Vagina (tissue), 2 donors: ENCODE data around the gene NPLOC4. TPM values are rescaled to one million over a fixed set of nuclear protein-coding genes. Genes with fewer than 3 reads are reported as not detected.

Experiments used
- DNase-seq, 2 donors: peaks; one replicate each; pipeline ENCODE4 v3.0.0-alpha.2; 2017; ENCODE audit errors: extremely low spot score in 2 of 2
- H3K27ac ChIP-seq: fragments of 200-600 bp; sonication (generic); one replicate; pipeline ENCODE4 v1.5.1; 2019
- H3K27me3 ChIP-seq: fragments of 200-600 bp; sonication (generic); one replicate; pipeline ENCODE4 v1.5.1; 2019
- H3K36me3 ChIP-seq, 2 donors: fragments of 200-600 bp; sonication (generic); one replicate each; pipeline ENCODE4 v1.5.1; 2017 to 2019
- H3K4me1 ChIP-seq: fragments of 200-600 bp; sonication (generic); one replicate; pipeline ENCODE4 v1.5.1; 2019
- H3K4me3 ChIP-seq, 2 donors: fragments of 200-600 bp; sonication (generic); 1 replicate in 1 of 2; 2 replicates in 1 of 2; pipeline ENCODE4 v1.5.1; 2016 to 2019
- H3K9me3 ChIP-seq: fragments of 200-600 bp; sonication (generic); one replicate; pipeline ENCODE4 v1.5.1; 2019
- CTCF ChIP-seq, 3 experiments: fragments of 450-650 bp in 2 of 3; fragments of 200-600 bp in 1 of 3; sonication (generic) in 1 of 3; IDR thresholded peaks; one replicate each; pipeline ENCODE4 v1.5.1; 2017 to 2019; ENCODE audit warnings: antibody characterized with exemption in 3 of 3, mild to moderate bottlenecking in 2 of 3, moderate library complexity in 2 of 3
- POLR2A ChIP-seq, 2 donors: fragments of 450-650 bp; IDR thresholded peaks; one replicate each; pipeline ENCODE4 v1.6.1; 2017; ENCODE audit warnings: antibody characterized with exemption in 2 of 2, mild to moderate bottlenecking in 2 of 2, moderate library complexity in 2 of 2
- POLR2AphosphoS5 ChIP-seq, 2 donors: sonication (generic); formaldehyde crosslinking; IDR thresholded peaks; one replicate each; pipeline ENCODE4 v1.9.0; 2017; ENCODE audit warnings: antibody characterized with exemption in 2 of 2, mild to moderate bottlenecking in 2 of 2, low read depth in 1 of 2; ENCODE audit not compliant: insufficient read depth in 1 of 2
- intact Hi-C: fragments of 100-400 bp; cut with DNase I; formaldehyde crosslinking; loops from one replicate; pipeline ENCODE4 v1.15.1; 2023
- total RNA-seq: library from RNA; depleted of rRNA; stranded (reverse); fragments of >200 nt; gene quantifications from one replicate; pipeline ENCODE4 v1.2.3, GENCODE V29; 2016

Gene NPLOC4
- total RNA-seq, 1 donor from 2014 or later: 68.3 TPM

GRCh38 chr17:81518785-81519283, 118.1 kb downstream of the NPLOC4 start:
- TF ChIP-seq POLR2A (IDR thresholded peaks at IDR 0.05) (no peak), CTCF (IDR thresholded peaks at IDR 0.05) (no peak), POLR2AphosphoS5 (IDR thresholded peaks at IDR 0.05; ENCODE audit: insufficient read depth in 1 of 2, low read depth in 1 of 2) (no peak)
- H3K27ac ChIP-seq: peak overlapping the region; percentile 51
- H3K9me3 ChIP-seq: no peaks in the 10 kb centered on the region
- peaks cover 57% of the 10 kb centered on the region for H3K4me1 ChIP-seq
- H3K36me3 ChIP-seq: no peaks in the 10 kb centered on the region
- peak overlapping the region; percentile 66 to 93 for H3K4me3 ChIP-seq
- H3K27me3 ChIP-seq: peaks cover 8% of the 10 kb centered on the region
- intact Hi-C loops: no loop called here
- no peak for DNase-seq

GRCh38 chr17:81518113-81518784, 118.7 kb downstream of the NPLOC4 start:
- peaks cover 52% of the 10 kb centered on the region for H3K4me1 ChIP-seq
- TF ChIP-seq POLR2AphosphoS5 (IDR thresholded peaks at IDR 0.05; ENCODE audit: insufficient read depth in 1 of 2, low read depth in 1 of 2) (peak in 1 of 2 donors; percentile 32), POLR2A (IDR thresholded peaks at IDR 0.05) (no peak)
- intact Hi-C loops: no loop called here
- H3K4me3 ChIP-seq: peak overlapping the region; percentile 66 to 93
- H3K9me3 ChIP-seq: no peaks in the 10 kb centered on the region
- DNase-seq: no peak
- H3K36me3 ChIP-seq: no peaks in the 10 kb centered on the region
- peak overlapping the region; percentile 51 for H3K27ac ChIP-seq
- peaks cover 6% of the 10 kb centered on the region for H3K27me3 ChIP-seq

GRCh38 chr17:81517339-81518112, 119.4 kb downstream of the NPLOC4 start:
- Histone ChIP-seq H3K4me1 (peaks cover 50% of the 10 kb centered on the region), H3K4me3 (peak overlapping the region; percentile 66 to 93), H3K27ac (peak overlapping the region; percentile 51), H3K27me3 (no peaks in the 10 kb centered on the region), H3K36me3 (no peaks in the 10 kb centered on the region), H3K9me3 (no peaks in the 10 kb centered on the region)
- no peak for DNase-seq
- intact Hi-C loops: no loop called here
- no peak for TF ChIP-seq POLR2AphosphoS5 (IDR thresholded peaks at IDR 0.05; ENCODE audit: insufficient read depth in 1 of 2, low read depth in 1 of 2)
- no peak for TF ChIP-seq POLR2A (IDR thresholded peaks at IDR 0.05)
- TF ChIP-seq CTCF (IDR thresholded peaks at IDR 0.05): no peak

- peak overlapping the region; percentile 10 to 93 for H3K4me3 ChIP-seq
- H3K4me1 ChIP-seq: peaks cover 50% of the 10 kb centered on the region
These were observed 119.9 kb downstream of the NPLOC4 start for GRCh38 chr17:81517009-81517338.

More at GRCh38 chr17:81517009-81517338, 119.9 kb downstream of the NPLOC4 start:
- H3K27ac ChIP-seq: peak overlapping the region; percentile 51
- peaks cover 0 to 3% of the 10 kb centered on the region in 2 donors for H3K36me3 ChIP-seq
- intact Hi-C loops: no loop called here
- no peaks in the 10 kb centered on the region for H3K9me3 ChIP-seq
- no peak for TF ChIP-seq POLR2A (IDR thresholded peaks at IDR 0.05)
- TF ChIP-seq POLR2AphosphoS5 (IDR thresholded peaks at IDR 0.05; ENCODE audit: insufficient read depth in 1 of 2, low read depth in 1 of 2): no peak
- no peak for TF ChIP-seq CTCF (IDR thresholded peaks at IDR 0.05)
- no peak for DNase-seq
- no peaks in the 10 kb centered on the region for H3K27me3 ChIP-seq
